ENCODE data around the gene ATP6V1G1. TPM values are rescaled to one million over a fixed set of nuclear protein-coding genes. Genes with fewer than 3 reads are reported as not detected.

The ATP6V1G1 gene
- polyA plus RNA-seq, 2 of the 4 experiments (the other 2 are of a cell fraction), result 115 to 168 TPM

DNA sequence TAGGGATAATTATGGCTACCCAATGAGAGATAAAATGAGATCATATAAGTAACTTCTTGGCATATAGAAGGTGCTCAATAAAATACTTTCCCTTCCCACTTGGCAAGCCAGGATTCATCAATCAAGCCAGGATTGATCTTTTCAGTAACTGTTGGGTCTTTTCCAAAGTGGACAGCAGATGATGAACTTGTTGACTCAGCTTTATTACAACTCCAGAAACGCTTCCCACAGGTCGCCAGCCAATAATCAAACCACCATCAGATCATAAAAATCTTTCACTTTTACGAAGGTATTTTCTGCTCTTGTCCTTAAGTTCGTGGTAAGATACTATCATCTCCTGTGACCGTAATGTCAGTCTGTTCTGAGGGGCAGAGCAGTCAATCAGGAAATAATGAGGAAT, 42.5 kb upstream of the ATP6V1G1 start:
- H3K9me3 ChIP-seq, result no peaks in the 10 kb centered on the region
- TF ChIP-seq HOXB5 (CRISPR knock-in tag; IDR thresholded peaks at IDR 0.05) (no peak), MYC (IDR thresholded peaks at IDR 0.05; ENCODE audit: borderline replicate concordance, low read length) (no peak), SREBF2 (IDR thresholded peaks at IDR 0.05) (no peak), MAFK (IDR thresholded peaks at IDR 0.05; ENCODE audit: partially characterized antibody) (peak; percentile 79), HDAC2 (IDR thresholded peaks at IDR 0.05) (no peak), FOSL2 (IDR thresholded peaks at IDR 0.05) (no peak), FOSL2 (CRISPR knock-in tag; IDR thresholded peaks at IDR 0.05) (no peak), BHLHE40 (IDR thresholded peaks at IDR 0.05; ENCODE audit: low read depth, low read length) (no peak), CHD4 (IDR thresholded peaks at IDR 0.05; ENCODE audit: borderline replicate concordance) (no peak), POLR2A (IDR thresholded peaks at IDR 0.05; ENCODE audit: low read length) (no peak)
- FAIRE-seq, result no peak
- ChIA-PET POLR2A (no interaction called here), CTCF (interaction anchor here (0.9 to 1.8 kb wide), 2 partner anchors 26 to 139 kb away, joined by 3 to 4 read pairs; no protein-coding TSS in a partner anchor)
- 44% methylated on average over 5 of the region's 5 CpGs for WGBS (ENCODE audit: missing lambda C conversion rate)
- H3K4me3 ChIP-seq, result no peak overlapping the region
- H3K4me2 ChIP-seq, result no peak overlapping the region
- H3K27ac ChIP-seq, result no peak overlapping the region
- no peaks in the 10 kb centered on the region for H3K4me1 ChIP-seq
- ATAC-seq, result no peak
- no peak for DNase-seq (ENCODE audit: low read depth in 1 of 2, low spot score in 1 of 2)

DNA sequence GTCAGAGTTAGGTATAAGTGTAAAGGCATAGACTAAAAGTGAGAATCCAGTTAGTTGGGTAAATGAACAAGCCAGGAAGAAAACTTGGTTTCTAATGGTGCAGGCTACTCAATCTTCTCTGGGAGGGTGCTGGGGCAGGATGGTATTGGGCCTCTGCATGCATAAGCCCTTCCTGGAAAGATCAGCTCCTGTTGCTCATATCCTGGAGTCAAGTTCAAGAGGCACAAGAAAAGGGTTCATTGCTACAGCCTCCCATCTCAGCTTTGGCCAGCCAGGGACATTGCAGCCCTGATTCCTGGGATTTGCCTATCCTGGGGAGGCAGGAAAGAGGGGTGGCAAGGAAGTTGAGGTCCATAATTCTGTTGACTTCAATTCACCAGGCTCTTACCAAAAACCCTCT, 40.7 kb upstream of the ATP6V1G1 start:
- no peak overlapping the region for H3K27ac ChIP-seq
- no peak overlapping the region for H3K4me3 ChIP-seq
- CTCF ChIA-PET, result interaction anchor here (0.6 to 1.6 kb wide), 5 partner anchors 9 to 908 kb away, joined by 3 to 8 read pairs (median 3); no protein-coding TSS in a partner anchor
- DNase-seq (ENCODE audit: low read depth in 1 of 2, low spot score in 1 of 2) (no peak), ATAC-seq (no peak), FAIRE-seq (no peak)
- peaks cover 7% of the 10 kb centered on the region for H3K4me1 ChIP-seq
- POLR2A ChIA-PET, result interaction anchor here (3.8 kb wide), 1 partner anchor 40 kb away, joined by 22 read pairs; the partner anchor contains the start of gene ATP6V1G1
- TF ChIP-seq HDAC2 (IDR thresholded peaks at IDR 0.05) (no peak), MAFK (IDR thresholded peaks at IDR 0.05; ENCODE audit: partially characterized antibody) (no peak), RARB (CRISPR knock-in tag; IDR thresholded peaks at IDR 0.05) (no peak), HOXB13 (CRISPR knock-in tag; IDR thresholded peaks at IDR 0.05; ENCODE audit: low read depth) (no peak), MYC (IDR thresholded peaks at IDR 0.05; ENCODE audit: borderline replicate concordance, low read length) (no peak), TFCP2L1 (CRISPR knock-in tag; IDR thresholded peaks at IDR 0.05) (no peak), BHLHE40 (IDR thresholded peaks at IDR 0.05; ENCODE audit: low read depth, low read length) (no peak), ESRRA (IDR thresholded peaks at IDR 0.05; ENCODE audit: borderline replicate concordance, low read length) (no peak), SMC3 (IDR thresholded peaks at IDR 0.05) (no peak), NFE2L2 (conservative IDR thresholded peaks at IDR 0.05; ENCODE audit: low read length) (no peak), RCOR1 (IDR thresholded peaks at IDR 0.05; ENCODE audit: low read depth, low read length) (no peak), RFX5 (IDR thresholded peaks at IDR 0.05) (no peak), ZC3H11A (IDR thresholded peaks at IDR 0.05) (no peak), GATA3 (IDR thresholded peaks at IDR 0.05; ENCODE audit: borderline replicate concordance) (no peak)
- TF ChIP-seq, protein P1, sequence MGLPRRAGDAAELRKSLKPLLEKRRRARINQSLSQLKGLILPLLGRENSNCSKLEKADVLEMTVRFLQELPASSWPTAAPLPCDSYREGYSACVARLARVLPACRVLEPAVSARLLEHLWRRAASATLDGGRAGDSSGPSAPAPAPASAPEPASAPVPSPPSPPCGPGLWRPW (IDR thresholded peaks at IDR 0.05), result no peak
- TF ChIP-seq, protein P2, sequence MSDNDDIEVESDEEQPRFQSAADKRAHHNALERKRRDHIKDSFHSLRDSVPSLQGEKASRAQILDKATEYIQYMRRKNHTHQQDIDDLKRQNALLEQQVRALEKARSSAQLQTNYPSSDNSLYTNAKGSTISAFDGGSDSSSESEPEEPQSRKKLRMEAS (IDR thresholded peaks at IDR 0.05), result no peak
- TF ChIP-seq, protein P3, sequence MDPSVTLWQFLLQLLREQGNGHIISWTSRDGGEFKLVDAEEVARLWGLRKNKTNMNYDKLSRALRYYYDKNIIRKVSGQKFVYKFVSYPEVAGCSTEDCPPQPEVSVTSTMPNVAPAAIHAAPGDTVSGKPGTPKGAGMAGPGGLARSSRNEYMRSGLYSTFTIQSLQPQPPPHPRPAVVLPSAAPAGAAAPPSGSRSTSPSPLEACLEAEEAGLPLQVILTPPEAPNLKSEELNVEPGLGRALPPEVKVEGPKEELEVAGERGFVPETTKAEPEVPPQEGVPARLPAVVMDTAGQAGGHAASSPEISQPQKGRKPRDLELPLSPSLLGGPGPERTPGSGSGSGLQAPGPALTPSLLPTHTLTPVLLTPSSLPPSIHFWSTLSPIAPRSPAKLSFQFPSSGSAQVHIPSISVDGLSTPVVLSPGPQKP (IDR thresholded peaks at IDR 0.05; ENCODE audit: low read depth, low read length), result no peak
- TF ChIP-seq, protein P4, sequence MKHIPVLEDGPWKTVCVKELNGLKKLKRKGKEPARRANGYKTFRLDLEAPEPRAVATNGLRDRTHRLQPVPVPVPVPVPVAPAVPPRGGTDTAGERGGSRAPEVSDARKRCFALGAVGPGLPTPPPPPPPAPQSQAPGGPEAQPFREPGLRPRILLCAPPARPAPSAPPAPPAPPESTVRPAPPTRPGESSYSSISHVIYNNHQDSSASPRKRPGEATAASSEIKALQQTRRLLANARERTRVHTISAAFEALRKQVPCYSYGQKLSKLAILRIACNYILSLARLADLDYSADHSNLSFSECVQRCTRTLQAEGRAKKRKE (CRISPR knock-in tag; IDR thresholded peaks at IDR 0.05; ENCODE audit: low read depth), result no peak
- H3K9me3 ChIP-seq, result no peaks in the 10 kb centered on the region
- H3K4me2 ChIP-seq, result no peak overlapping the region

All from A549 (cell line).